Transverse colon (tissue), 4 donors: ENCODE measurements around the gene DNM1. TPM values are rescaled to one million over a fixed set of nuclear protein-coding genes. Genes with fewer than 3 reads are reported as not detected.

Source experiments
- DNase-seq: peaks from one replicate; pipeline ENCODE4 v3.0.0-alpha.2; 2019
- H3K27ac ChIP-seq, 4 donors: fragments of 200-600 bp; sonication (generic); 2 replicates each; pipeline ENCODE4 v1.5.1; 2016 to 2018; ENCODE audit warnings: inconsistent platforms in 4 of 4
- H3K27me3 ChIP-seq: fragments of 200-600 bp; sonication (generic); 2 replicates; pipeline ENCODE4 v1.5.1; 2017; ENCODE audit warnings: inconsistent platforms
- H3K36me3 ChIP-seq, 4 donors: fragments of 200-600 bp; sonication (generic); 2 replicates each; pipeline ENCODE4 v1.5.1; 2017 to 2019; ENCODE audit warnings: inconsistent platforms in 4 of 4
- H3K4me1 ChIP-seq, 4 donors: fragments of 200-600 bp; sonication (generic); 2 replicates each; pipeline ENCODE4 v1.5.1; 2017 to 2020; ENCODE audit warnings: inconsistent platforms in 4 of 4
- H3K4me3 ChIP-seq, 4 donors: fragments of 200-600 bp; sonication (generic); 1 replicate in 1 of 4; 2 replicates in 3 of 4; pipeline versions ENCODE4 v1.5.1 to v1.6.1; 2017 to 2019; ENCODE audit warnings: inconsistent platforms in 4 of 4
- H3K9me3 ChIP-seq, 2 donors: fragments of 200-600 bp; sonication (generic); 2 replicates each; pipeline ENCODE4 v1.5.1; 2017 to 2019; ENCODE audit warnings: inconsistent platforms in 2 of 2
- EP300 ChIP-seq: sonication (generic); formaldehyde crosslinking; IDR thresholded peaks from one replicate; pipeline ENCODE4 v1.6.1; 2017; ENCODE audit warnings: antibody characterized with exemption, low read depth
- POLR2A ChIP-seq: fragments of 450-650 bp; IDR thresholded peaks from one replicate; pipeline ENCODE4 v1.6.1; 2016; ENCODE audit warnings: antibody characterized with exemption, mild to moderate bottlenecking, moderate library complexity
- POLR2AphosphoS5 ChIP-seq, 3 donors: sonication (generic); formaldehyde crosslinking; IDR thresholded peaks; one replicate each; pipeline ENCODE4 v1.6.1; 2016; ENCODE audit warnings: antibody characterized with exemption in 3 of 3
- WGBS, 2 donors: methylation state at CpG; one replicate each; pipeline ENCODE4 v1.1.5; 2018; ENCODE audit warnings: low coverage in 1 of 2; 5-methylcytosine and 5-hydroxymethylcytosine counted together
- in situ Hi-C, 4 donors: fragments of 200-750 bp; cut with MboI; loops; one replicate each; pipeline versions ENCODE4 v1.15.0 to v1.15.1; 2017; ENCODE audit warnings: low sequenced_read_pairs in 3 of 4, low pct_ligation_motif_present in 1 of 4, low pct_unique_long_range_greater_than_20kb in 1 of 4
- intact Hi-C: fragments of 100-400 bp; cut with DNase I; formaldehyde crosslinking; loops from one replicate; pipeline ENCODE4 v1.15.1; 2023; ENCODE audit warnings: low total_unique reads
- total RNA-seq, 4 donors: library from RNA; depleted of rRNA; stranded (reverse); fragments of >200 nt; gene quantifications; one replicate each; pipeline ENCODE4 v1.1.0, GENCODE V29; 2016
- TF ChIP-seq, protein P1 (sequence below), 5 experiments: fragments of 200-600 bp in 3 of 5; fragments of 450-650 bp in 2 of 5; sonication (generic) in 3 of 5; IDR thresholded peaks; 1 replicate in 2 of 5; 2 replicates in 3 of 5; pipeline ENCODE4 v1.5.1; 2016 to 2017; ENCODE audit warnings: antibody characterized with exemption in 5 of 5, inconsistent platforms in 3 of 5, mild to moderate bottlenecking in 2 of 5, moderate library complexity in 1 of 5

DNM1 gene
- total RNA-seq, 4 donors from 2014 or later = 7.5 to 41.8 (median 14.3) TPM

DNA sequence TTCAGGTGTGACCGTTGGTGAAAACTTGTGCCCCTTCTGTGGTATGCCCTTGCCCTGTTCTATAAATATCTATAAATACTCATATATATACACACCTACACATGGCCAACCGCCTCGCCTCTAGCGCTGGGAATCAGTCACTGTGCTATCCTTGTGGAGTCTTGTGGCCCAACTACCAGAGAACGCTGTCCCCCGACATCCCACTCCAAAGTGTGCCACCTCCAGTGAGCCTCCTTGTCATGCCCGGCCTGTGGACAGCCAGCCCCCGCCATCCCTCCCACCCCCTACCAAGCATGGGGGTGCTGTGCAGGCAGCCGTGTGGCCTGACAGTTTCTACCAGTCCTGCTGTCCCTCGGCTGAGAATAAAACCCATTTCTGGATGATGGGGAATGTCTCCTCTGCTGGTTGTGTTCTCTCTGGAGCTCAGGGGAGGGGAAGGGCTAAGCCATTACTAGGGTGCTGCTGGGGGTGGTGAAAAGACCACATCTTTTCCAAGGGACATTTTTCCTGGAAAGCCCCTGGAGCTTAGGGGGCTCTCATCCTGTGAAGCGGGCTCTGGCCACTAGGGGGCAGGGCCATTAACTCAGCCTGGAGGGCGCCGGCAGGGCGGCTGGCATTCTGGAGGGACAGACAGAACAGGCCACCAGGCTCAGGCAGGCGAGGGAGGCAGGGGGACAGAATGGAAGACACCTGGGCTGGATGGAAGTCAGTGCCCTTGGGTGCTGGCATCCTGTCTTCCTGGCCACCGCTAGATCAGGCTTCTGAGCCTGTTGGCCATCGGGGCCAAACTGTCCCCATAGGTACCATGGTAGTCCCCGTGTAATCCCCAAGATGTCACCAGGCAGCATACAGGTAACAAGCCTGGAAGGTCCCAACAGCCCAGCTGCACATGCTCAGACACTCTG, 51.9 kb downstream of the DNM1 start:
- peak; percentile 59 for DNase-seq
- WGBS, 2 donors = 60 to 67% methylated on average over 1 to 18 of the region's 18 CpGs
- no peak overlapping the region for H3K4me3 ChIP-seq
- intact Hi-C loops = no loop called here
- no peak overlapping the region for H3K27ac ChIP-seq
- no peaks in the 10 kb centered on the region for H3K9me3 ChIP-seq
- peaks cover 4 to 15% (median 9%) of the 10 kb centered on the region in 4 donors for H3K4me1 ChIP-seq
- in situ Hi-C loops = no loop called here
- TF ChIP-seq, protein P1, sequence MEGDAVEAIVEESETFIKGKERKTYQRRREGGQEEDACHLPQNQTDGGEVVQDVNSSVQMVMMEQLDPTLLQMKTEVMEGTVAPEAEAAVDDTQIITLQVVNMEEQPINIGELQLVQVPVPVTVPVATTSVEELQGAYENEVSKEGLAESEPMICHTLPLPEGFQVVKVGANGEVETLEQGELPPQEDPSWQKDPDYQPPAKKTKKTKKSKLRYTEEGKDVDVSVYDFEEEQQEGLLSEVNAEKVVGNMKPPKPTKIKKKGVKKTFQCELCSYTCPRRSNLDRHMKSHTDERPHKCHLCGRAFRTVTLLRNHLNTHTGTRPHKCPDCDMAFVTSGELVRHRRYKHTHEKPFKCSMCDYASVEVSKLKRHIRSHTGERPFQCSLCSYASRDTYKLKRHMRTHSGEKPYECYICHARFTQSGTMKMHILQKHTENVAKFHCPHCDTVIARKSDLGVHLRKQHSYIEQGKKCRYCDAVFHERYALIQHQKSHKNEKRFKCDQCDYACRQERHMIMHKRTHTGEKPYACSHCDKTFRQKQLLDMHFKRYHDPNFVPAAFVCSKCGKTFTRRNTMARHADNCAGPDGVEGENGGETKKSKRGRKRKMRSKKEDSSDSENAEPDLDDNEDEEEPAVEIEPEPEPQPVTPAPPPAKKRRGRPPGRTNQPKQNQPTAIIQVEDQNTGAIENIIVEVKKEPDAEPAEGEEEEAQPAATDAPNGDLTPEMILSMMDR (IDR thresholded peaks at IDR 0.05) = peak; percentile 75 to 86 (median 81)
- no peak for TF ChIP-seq EP300
- H3K36me3 ChIP-seq = peaks cover 0 to 34% (median 16%) of the 10 kb centered on the region in 4 donors
- H3K27me3 ChIP-seq = peaks cover 10% of the 10 kb centered on the region

DNA sequence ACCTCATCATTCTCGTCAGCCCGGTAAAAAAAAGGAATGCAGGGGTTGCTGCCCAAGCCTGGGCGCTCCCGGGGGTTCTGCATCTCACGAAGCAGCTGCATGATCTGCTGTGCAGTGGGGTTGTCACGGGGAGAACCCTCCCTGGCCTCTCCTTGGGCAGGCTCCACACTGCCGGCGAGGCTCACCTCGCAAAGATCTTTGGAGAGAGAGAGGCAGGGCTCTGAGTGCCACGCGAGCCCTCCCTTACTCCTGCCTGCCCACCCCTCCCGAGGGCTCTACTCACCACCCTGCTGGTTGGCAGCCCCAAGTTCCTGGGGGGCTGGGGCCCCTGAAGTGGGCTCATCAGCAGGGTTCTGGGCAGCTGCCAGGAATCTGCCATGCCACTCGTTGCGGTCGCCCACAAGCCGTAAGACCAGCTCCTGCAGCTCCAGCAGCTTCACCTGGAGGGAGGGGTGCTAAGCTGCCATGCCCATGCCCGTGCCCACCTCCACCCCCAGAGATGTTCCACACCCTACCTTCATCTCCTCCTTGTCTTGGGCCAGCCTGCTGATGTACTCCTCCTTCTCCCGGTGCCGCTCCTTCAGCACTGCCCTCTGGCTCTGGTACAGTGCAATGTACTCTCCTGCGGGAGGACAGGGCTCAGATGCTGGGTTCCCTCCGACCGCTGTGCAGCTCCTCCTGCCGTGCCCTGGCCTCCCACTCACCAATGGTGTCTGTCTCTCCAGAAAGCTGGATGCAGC, 54.1 kb downstream of the DNM1 start:
- 86 to 90% methylated on average over 7 to 23 of the region's 23 CpGs for WGBS, 2 donors
- Histone ChIP-seq H3K9me3 (no peaks in the 10 kb centered on the region), H3K27me3 (no peaks in the 10 kb centered on the region), H3K36me3 (peaks cover 0 to 54% (median 27%) of the 10 kb centered on the region in 4 donors), H3K4me3 (no peak overlapping the region), H3K4me1 (no peaks in the 10 kb centered on the region), H3K27ac (no peak overlapping the region)
- TF ChIP-seq, protein P1 (IDR thresholded peaks at IDR 0.05) = no peak
- TF ChIP-seq POLR2A = no peak
- TF ChIP-seq POLR2AphosphoS5 (IDR thresholded peaks at IDR 0.05) = no peak
- TF ChIP-seq EP300 = no peak
- intact Hi-C loops = no loop called here
- no peak for DNase-seq
- in situ Hi-C loops = no loop called here

DNA sequence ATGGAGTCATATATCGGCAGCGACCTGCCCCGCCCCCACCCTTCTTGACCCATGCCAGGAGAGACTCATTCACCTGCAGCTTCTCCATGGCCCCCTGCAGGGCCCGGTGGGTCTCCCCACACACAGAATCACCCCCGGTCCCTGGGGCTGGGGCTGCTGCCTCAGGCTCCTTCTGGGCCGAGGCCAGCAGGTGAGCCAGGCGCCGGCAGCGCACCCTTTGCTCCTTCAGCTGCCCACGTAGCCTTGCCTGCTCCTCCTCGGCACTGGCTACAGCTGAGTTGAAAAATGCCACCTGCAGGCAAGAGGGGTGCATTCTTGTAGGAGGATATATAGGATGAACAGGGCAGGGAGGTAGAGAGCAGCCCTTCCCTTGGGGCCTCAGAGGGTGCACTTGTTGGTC, 54.7 kb downstream of the DNM1 start:
- 89% methylated on average over 10 of the region's 11 CpGs; no CpG with 5 or more reads in 1 of the 2 donors for WGBS, 2 donors
- Histone ChIP-seq H3K27me3 (no peaks in the 10 kb centered on the region), H3K4me1 (no peaks in the 10 kb centered on the region), H3K36me3 (peaks cover 0 to 60% (median 29%) of the 10 kb centered on the region in 4 donors), H3K4me3 (no peak overlapping the region), H3K27ac (no peak overlapping the region), H3K9me3 (no peaks in the 10 kb centered on the region)
- DNase-seq = no peak
- intact Hi-C loops = no loop called here
- no peak for TF ChIP-seq POLR2AphosphoS5 (IDR thresholded peaks at IDR 0.05)
- no peak for TF ChIP-seq EP300
- TF ChIP-seq, protein P1 (IDR thresholded peaks at IDR 0.05) = no peak
- no peak for TF ChIP-seq POLR2A
- in situ Hi-C loops = no loop called here

DNA sequence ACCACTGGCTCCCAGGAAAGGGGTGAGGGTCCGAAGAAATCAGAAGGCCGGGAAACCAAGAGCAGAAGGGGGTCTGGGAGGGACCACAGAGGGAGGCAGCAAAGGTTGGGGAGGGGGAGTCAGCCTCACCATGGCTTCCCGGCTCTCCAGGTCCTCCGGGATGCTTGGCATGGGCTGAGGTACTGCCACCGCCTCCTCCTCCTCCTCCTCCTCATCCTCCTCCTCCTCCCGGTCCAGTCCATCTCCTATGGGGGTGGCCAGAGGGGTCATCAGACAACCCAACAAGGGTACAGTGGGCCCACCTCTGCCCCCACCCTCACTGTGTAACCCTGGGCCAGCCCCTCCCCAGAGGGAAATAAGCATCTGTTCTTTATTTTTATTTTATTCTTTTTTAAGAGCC, 55.1 kb downstream of the DNM1 start:
- Histone ChIP-seq H3K27me3 (no peaks in the 10 kb centered on the region), H3K27ac (no peak overlapping the region), H3K36me3 (peaks cover 0 to 63% (median 31%) of the 10 kb centered on the region in 4 donors), H3K9me3 (no peaks in the 10 kb centered on the region), H3K4me1 (no peaks in the 10 kb centered on the region), H3K4me3 (no peak overlapping the region)
- TF ChIP-seq, protein P1 (IDR thresholded peaks at IDR 0.05) = no peak
- TF ChIP-seq POLR2AphosphoS5 (IDR thresholded peaks at IDR 0.05) (no peak), EP300 (no peak), POLR2A (no peak)
- WGBS, 2 donors = 90 to 92% methylated on average over 2 to 6 of the region's 6 CpGs
- no peak for DNase-seq
- in situ Hi-C loops (no loop called here), intact Hi-C loops (no loop called here)
